IMR-90 (cell line): ENCODE measurements around the gene EXO1. TPM values are rescaled to one million over a fixed set of nuclear protein-coding genes. Genes with fewer than 3 reads are reported as not detected.

Source experiments
- ATAC-seq: fragments of 200-7000 bp; cut with Tn5 transposase; 2 replicates; pipeline ENCODE4 v1.9.1; 2020; ENCODE audit warnings: low read depth, mild to moderate bottlenecking, moderate library complexity
- BruUV-seq: library from RNA; stranded (reverse); fragments of 400-500 nt; replicated peaks from 2 replicates; lab custom pipeline; 2021; lab: Mats Ljungman, UMichigan
- CTCF ChIA-PET: fragments of 300-600 bp; formaldehyde crosslinking; extraction: SDS; loops from one replicate; lab custom pipeline; 2021; ENCODE audit warnings: antibody characterized with exemption; lab: Yijun Ruan, JAX
- POLR2A ChIA-PET: fragments of 300-600 bp; sonication (Branson Sonifier 250); formaldehyde crosslinking; loops from one replicate; lab custom pipeline; 2022; ENCODE audit warnings: antibody characterized with exemption; ENCODE audit not compliant: unreplicated experiment; lab: Charles Lee
- DNase-seq: peaks from one replicate; pipeline ENCODE4 v3.0.0; 2013
- H2AFZ ChIP-seq: replicated peaks from 2 replicates; pipeline ENCODE3; 2013; ENCODE audit warnings: low read length, mild to moderate bottlenecking; ENCODE audit not compliant: poor library complexity
- H2AK5ac ChIP-seq: 2 replicates; pipeline ENCODE4 v1.6.1; 2013; ENCODE audit warnings: low read depth, low read length, inconsistent platforms
- H2AK9ac ChIP-seq: replicated peaks from 2 replicates; pipeline ENCODE3; 2013; ENCODE audit warnings: mild to moderate bottlenecking, low read depth, low read length, moderate library complexity; ENCODE audit not compliant: poor library complexity
- H2BK120ac ChIP-seq: 2 replicates; pipeline ENCODE4 v1.6.1; 2013; ENCODE audit warnings: low read depth, low read length, inconsistent platforms
- H2BK15ac ChIP-seq: 3 replicates; pipeline ENCODE4 v1.6.1; 2013; ENCODE audit warnings: low read depth, low read length, inconsistent platforms
- H2BK20ac ChIP-seq: 2 replicates; pipeline ENCODE4 v1.6.1; 2013; ENCODE audit warnings: low read depth, mild to moderate bottlenecking, inconsistent platforms, low read length, moderate library complexity
- H2BK5ac ChIP-seq: 2 replicates; pipeline ENCODE4 v1.6.1; 2013; ENCODE audit warnings: mild to moderate bottlenecking, low read depth, low read length, inconsistent platforms; ENCODE audit not compliant: poor library complexity, severe bottlenecking
- H3K14ac ChIP-seq: replicated peaks from 2 replicates; pipeline ENCODE4 v1.6.1; 2013; ENCODE audit warnings: low read depth, low read length, inconsistent platforms
- H3K18ac ChIP-seq: 2 replicates; pipeline ENCODE4 v1.6.1; 2013; ENCODE audit warnings: low read depth, low read length, control low read depth
- H3K23ac ChIP-seq: 2 replicates; pipeline ENCODE4 v1.6.1; 2013; ENCODE audit warnings: low read depth, low read length, inconsistent platforms
- H3K27ac ChIP-seq: 2 replicates; pipeline ENCODE4 v1.5.1; 2013; ENCODE audit warnings: mild to moderate bottlenecking, control low read depth, low read length; ENCODE audit not compliant: insufficient read depth
- H3K27me3 ChIP-seq: 2 replicates; pipeline ENCODE4 v1.6.1; 2013; ENCODE audit warnings: low read length; ENCODE audit not compliant: control insufficient read depth, insufficient read depth
- H3K36me3 ChIP-seq: 2 replicates; pipeline ENCODE4 v1.6.1; 2013; ENCODE audit warnings: low read length, mixed read lengths; ENCODE audit not compliant: control insufficient read depth, insufficient read depth
- H3K4ac ChIP-seq: 2 replicates; pipeline ENCODE4 v1.6.1; 2013; ENCODE audit warnings: low read depth, low read length, inconsistent platforms
- H3K4me1 ChIP-seq: 2 replicates; pipeline ENCODE4 v1.6.1; 2013; ENCODE audit warnings: low read length, mixed read lengths; ENCODE audit not compliant: control insufficient read depth, insufficient read depth
- H3K4me2 ChIP-seq: 2 replicates; pipeline ENCODE4 v1.6.1; 2013; ENCODE audit warnings: low read depth, mild to moderate bottlenecking, control low read depth, low read length, moderate library complexity
- H3K4me3 ChIP-seq: 2 replicates; pipeline ENCODE4 v1.5.1; 2013; ENCODE audit warnings: low read depth, mild to moderate bottlenecking, control low read depth, low read length, moderate library complexity; ENCODE audit not compliant: insufficient read depth
- H3K56ac ChIP-seq: 2 replicates; pipeline ENCODE4 v1.6.1; 2013; ENCODE audit warnings: low read length, inconsistent platforms; ENCODE audit not compliant: insufficient read depth; ENCODE audit errors: extremely low read depth
- H3K79me1 ChIP-seq, 2 experiments: 2 replicates each; pipeline ENCODE4 v1.6.1; 2013; ENCODE audit warnings: low read length in 2 of 2, inconsistent platforms in 1 of 2, low read depth in 1 of 2
- H3K9ac ChIP-seq: 2 replicates; pipeline ENCODE4 v1.6.1; 2013; ENCODE audit warnings: low read depth, low read length, control low read depth
- H3K9me1 ChIP-seq: 2 replicates; pipeline ENCODE4 v1.6.1; 2013; ENCODE audit warnings: low read length, inconsistent platforms; ENCODE audit not compliant: insufficient read depth
- H3K9me3 ChIP-seq: 2 replicates; pipeline ENCODE4 v1.6.1; 2013; ENCODE audit warnings: low read length; ENCODE audit not compliant: control insufficient read depth, insufficient read depth
- H4K20me1 ChIP-seq: 2 replicates; pipeline ENCODE4 v1.6.1; 2013; ENCODE audit warnings: low read length, inconsistent platforms; ENCODE audit not compliant: insufficient read depth
- H4K5ac ChIP-seq: 2 replicates; pipeline ENCODE4 v1.6.1; 2013; ENCODE audit warnings: mild to moderate bottlenecking, low read depth, low read length, control low read depth
- H4K8ac ChIP-seq, 2 experiments: 2 replicates each; pipeline ENCODE4 v1.6.1; 2013; ENCODE audit warnings: low read depth in 2 of 2, low read length in 2 of 2, control low read depth in 1 of 2, inconsistent platforms in 1 of 2
- H4K91ac ChIP-seq: 2 replicates; pipeline ENCODE4 v1.6.1; 2013; ENCODE audit warnings: low read depth, low read length, inconsistent platforms; ENCODE audit not compliant: insufficient read depth
- CEBPB ChIP-seq: IDR thresholded peaks from 2 replicates; pipeline ENCODE4 v1.6.1; 2012; ENCODE audit warnings: low read depth, low read length, improper control_type of control experiment
- CHD1 ChIP-seq: IDR thresholded peaks from 2 replicates; pipeline ENCODE4 v1.6.1; 2012; ENCODE audit warnings: low read depth, low read length, improper control_type of control experiment
- ELK1 ChIP-seq: fragments of 150-350 bp; IDR thresholded peaks from 2 replicates; pipeline ENCODE4 v1.6.1; 2016; ENCODE audit warnings: low read depth, mild to moderate bottlenecking, low read length, moderate library complexity, borderline replicate concordance
- FOS ChIP-seq: fragments of 150-350 bp; IDR thresholded peaks from 2 replicates; pipeline ENCODE4 v1.6.1; 2016; ENCODE audit warnings: low read depth, low read length
- MAZ ChIP-seq: IDR thresholded peaks from 2 replicates; pipeline ENCODE4 v1.6.1; 2012; ENCODE audit warnings: low read depth, mild to moderate bottlenecking, low read length, improper control_type of control experiment, moderate library complexity, borderline replicate concordance
- MXI1 ChIP-seq: IDR thresholded peaks from 2 replicates; pipeline ENCODE4 v1.6.1; 2012; ENCODE audit warnings: low read depth, mild to moderate bottlenecking, low read length, moderate library complexity, borderline replicate concordance
- POLR2A ChIP-seq: IDR thresholded peaks from 2 replicates; pipeline ENCODE4 v1.6.1; 2012; ENCODE audit warnings: mild to moderate bottlenecking, low read depth, low read length
- RAD21 ChIP-seq: IDR thresholded peaks from 2 replicates; pipeline ENCODE4 v1.6.1; 2012; ENCODE audit warnings: low read length, improper control_type of control experiment
- RCOR1 ChIP-seq: IDR thresholded peaks from 2 replicates; pipeline ENCODE4 v1.6.1; 2012; ENCODE audit warnings: mild to moderate bottlenecking, low read length, improper control_type of control experiment; ENCODE audit not compliant: insufficient replicate concordance
- RFX5 ChIP-seq: IDR thresholded peaks from 2 replicates; pipeline ENCODE4 v1.8.0; 2012; ENCODE audit warnings: low read depth, mild to moderate bottlenecking, low read length, moderate library complexity
- SMC3 ChIP-seq: fragments of 150-350 bp; IDR thresholded peaks from 2 replicates; pipeline ENCODE4 v1.6.1; 2016; ENCODE audit warnings: low read depth, mild to moderate bottlenecking, antibody characterized with exemption, low read length, moderate library complexity
- USF2 ChIP-seq: fragments of 150-350 bp; IDR thresholded peaks from 2 replicates; pipeline ENCODE4 v1.6.1; 2017; ENCODE audit warnings: mild to moderate bottlenecking, antibody characterized with exemption, low read length, low read depth
- WGBS, 2 experiments: methylation state at CpG; one replicate each; pipeline versions ENCODE4 v1.1.5 to v1.1.7; 2013; ENCODE audit warnings: missing lambda C conversion rate in 2 of 2; ENCODE audit not compliant: insufficient read length in 1 of 2; ENCODE audit errors: extremely low coverage in 2 of 2; 5-methylcytosine and 5-hydroxymethylcytosine counted together
- dilution Hi-C: fragments of 300-500 bp; cut with HindIII; formaldehyde crosslinking; loops from one replicate; pipeline ENCODE4 v1.14.3; 2018; ENCODE audit warnings: low sequenced_read_pairs; ENCODE audit not compliant: unreplicated experiment
- in situ Hi-C: fragments of 300-500 bp; cut with MboI; formaldehyde crosslinking; loops from 3 replicates; pipeline ENCODE4 v1.14.3; 2019; ENCODE audit warnings: low sequenced_read_pairs, inconsistent platforms, mixed read lengths
- intact Hi-C: fragments of 100-400 bp; cut with micrococcal nuclease; formaldehyde crosslinking; loops from 2 replicates; pipeline ENCODE4 v1.10.0; 2022
- polyA plus RNA-seq, 3 experiments: library from polyadenylated mRNA; depleted of rRNA; stranded (reverse); fragments of >200 nt; gene quantifications; 2 replicates each; pipeline ENCODE4 v1.2.3, GENCODE V29; 2012; ENCODE audit warnings: low replicate concordance in 1 of 3
- total RNA-seq: library from RNA; depleted of rRNA; stranded (reverse); fragments of >200 nt; gene quantifications from 2 replicates; pipeline ENCODE4 v1.2.3, GENCODE V29; 2012
- TF ChIP-seq, protein P1 (sequence below): conservative IDR thresholded peaks from 2 replicates; pipeline ENCODE4 v1.5.1; 2012; ENCODE audit warnings: mild to moderate bottlenecking, low read depth, low read length, improper control_type of control experiment

EXO1 gene
- total and polyA plus RNA-seq, 2 of the 4 experiments (the other 2 are of a cell fraction) = 5.1 to 12.9 TPM

GRCh38 chr1:241837901-241838300, 10.1 kb upstream of the EXO1 start (continued):
- no peak for TF ChIP-seq CHD1

DNA sequence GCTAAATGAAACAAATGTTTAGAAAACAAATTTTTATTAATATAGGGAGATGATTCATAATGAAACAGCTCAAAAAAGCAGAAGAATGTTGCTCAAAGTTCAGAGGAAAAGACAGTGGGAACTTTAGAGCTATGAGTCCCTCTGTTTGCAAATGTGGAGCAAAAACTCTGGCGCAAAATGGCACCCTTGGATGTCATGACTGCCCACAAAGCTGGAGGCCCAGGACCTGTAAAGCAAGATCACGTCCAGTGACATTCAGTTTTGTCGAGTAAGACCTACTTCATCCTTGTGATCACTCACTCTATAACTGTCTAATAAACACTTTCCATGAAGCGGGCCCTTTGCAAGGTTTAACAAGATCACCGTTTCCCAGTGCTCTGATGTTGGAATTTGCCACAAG, 9.1 kb upstream of the EXO1 start:
- Histone ChIP-seq H2BK20ac (peak overlapping the region; percentile 94), H2BK5ac (peak overlapping the region; percentile 100), H3K4me1 (peaks cover 14% of the 10 kb centered on the region), H2BK120ac (peak overlapping the region; percentile 91), H4K20me1 (peaks cover 2% of the 10 kb centered on the region; the same call in 1 of the 2 replicates), H3K4me3 (no peak overlapping the region), H3K79me1 (no peaks in the 10 kb centered on the region), H2AK5ac (peak overlapping the region; percentile 71; the same call in 1 of the 2 replicates), H3K9ac (no peak overlapping the region), H3K9me3 (no peaks in the 10 kb centered on the region), H3K36me3 (no peaks in the 10 kb centered on the region), H3K14ac (peak overlapping the region; percentile 72), H3K56ac (peak overlapping the region; percentile 35; the same call in 1 of the 2 replicates), H3K4me2 (no peak overlapping the region), H3K4ac (peak overlapping the region; percentile 80), H3K9me1 (peaks cover 7% of the 10 kb centered on the region), H2AFZ (peak overlapping the region; percentile 17), H3K23ac (peak overlapping the region; percentile 58), H2BK15ac (peak overlapping the region; percentile 87; the same call in 2 of the 3 replicates), H2AK9ac (no peak overlapping the region), H3K27me3 (no peaks in the 10 kb centered on the region), H3K27ac (peak overlapping the region; percentile 66; the same call in 1 of the 2 replicates), H4K8ac (peak overlapping the region; percentile 32 to 46; a peak in 3 of 4 replicates), H4K5ac (peak overlapping the region; percentile 32; the same call in 1 of the 2 replicates), H3K18ac (peak overlapping the region; percentile 62), H4K91ac (peak overlapping the region; percentile 88)
- in situ Hi-C loops = loop anchor here (5.0 kb wide), 2 partner anchors 227 to 317 kb away; no protein-coding TSS in a partner anchor
- ATAC-seq (no peak), DNase-seq (peak; percentile 42)
- ChIA-PET POLR2A (interaction anchor here (0.7 kb wide), 2 partner anchors 203 to 313 kb away, joined by 3 read pairs; no protein-coding TSS in a partner anchor), CTCF (interaction anchor here (0.6 to 1.2 kb wide), 2 partner anchors 229 to 355 kb away, joined by 3 to 4 read pairs; no protein-coding TSS in a partner anchor)
- 70% methylated on average over 1 of the region's 5 CpGs; no CpG with 5 or more reads in 1 of the 2 experiments for WGBS, 2 experiments
- no TSS peak for BruUV-seq
- dilution Hi-C loops = no loop called here
- intact Hi-C loops = loop anchor here (1.0 kb wide), 1 partner anchor 22 kb away; no protein-coding TSS in a partner anchor
- TF ChIP-seq CEBPB (no peak), MXI1 (no peak), RAD21 (no peak), ELK1 (no peak), USF2 (no peak), POLR2A (no peak), RCOR1 (no peak), SMC3 (no peak), MAZ (no peak), FOS (no peak), RFX5 (no peak)
- TF ChIP-seq, protein P1, sequence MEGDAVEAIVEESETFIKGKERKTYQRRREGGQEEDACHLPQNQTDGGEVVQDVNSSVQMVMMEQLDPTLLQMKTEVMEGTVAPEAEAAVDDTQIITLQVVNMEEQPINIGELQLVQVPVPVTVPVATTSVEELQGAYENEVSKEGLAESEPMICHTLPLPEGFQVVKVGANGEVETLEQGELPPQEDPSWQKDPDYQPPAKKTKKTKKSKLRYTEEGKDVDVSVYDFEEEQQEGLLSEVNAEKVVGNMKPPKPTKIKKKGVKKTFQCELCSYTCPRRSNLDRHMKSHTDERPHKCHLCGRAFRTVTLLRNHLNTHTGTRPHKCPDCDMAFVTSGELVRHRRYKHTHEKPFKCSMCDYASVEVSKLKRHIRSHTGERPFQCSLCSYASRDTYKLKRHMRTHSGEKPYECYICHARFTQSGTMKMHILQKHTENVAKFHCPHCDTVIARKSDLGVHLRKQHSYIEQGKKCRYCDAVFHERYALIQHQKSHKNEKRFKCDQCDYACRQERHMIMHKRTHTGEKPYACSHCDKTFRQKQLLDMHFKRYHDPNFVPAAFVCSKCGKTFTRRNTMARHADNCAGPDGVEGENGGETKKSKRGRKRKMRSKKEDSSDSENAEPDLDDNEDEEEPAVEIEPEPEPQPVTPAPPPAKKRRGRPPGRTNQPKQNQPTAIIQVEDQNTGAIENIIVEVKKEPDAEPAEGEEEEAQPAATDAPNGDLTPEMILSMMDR = no peak
